Caki2 (cell line): Measurements from ENCODE around the gene ARID5B. TPM values are rescaled to one million over a fixed set of nuclear protein-coding genes. Genes with fewer than 3 reads are reported as not detected.
A peak's percentile ranks its signal among the peaks of the same experiment; 100 is the strongest.

Experiments
- DNase-seq: peaks from one replicate; pipeline ENCODE4 v3.0.0-alpha.2; 2015; ENCODE audit warnings: low read depth
- in situ Hi-C: cut with HindIII; loops from 2 replicates; pipeline ENCODE4 v1.10.0; 2016; ENCODE audit warnings: low sequenced_read_pairs, low pct_unique_long_range_greater_than_20kb, mixed read lengths
- total RNA-seq: library from RNA; depleted of rRNA; stranded (reverse); fragments of >200 nt; shearing (Covaris generic); gene quantifications from 2 replicates; pipeline ENCODE4 v1.2.3, GENCODE V29; 2014; ENCODE audit warnings: low replicate concordance

ARID5B gene
- total RNA-seq, 1 experiment from 2014 or later = 3.1 TPM

DNA sequence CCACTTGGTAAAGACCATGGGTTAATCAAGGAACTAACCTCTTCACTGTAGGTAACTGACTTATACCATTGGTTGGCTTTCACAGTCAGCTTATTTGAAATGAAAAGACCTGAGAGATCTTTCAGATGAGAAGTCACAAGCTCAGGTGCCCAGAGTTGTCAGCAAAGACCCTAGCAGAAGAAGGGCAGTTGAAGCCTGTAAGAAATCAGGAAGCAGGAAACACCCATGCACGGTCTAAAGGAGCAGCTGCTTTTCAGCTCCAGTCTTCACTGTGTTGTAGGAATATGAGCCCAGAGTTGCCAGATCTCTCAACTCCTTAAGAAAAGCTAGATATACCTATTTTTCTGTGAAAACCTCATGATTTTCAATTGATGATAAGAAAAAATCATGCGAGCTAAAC lies 130.0 kb downstream of the ARID5B start:
- DNase-seq = no peak
- in situ Hi-C loops = no loop called here

DNA sequence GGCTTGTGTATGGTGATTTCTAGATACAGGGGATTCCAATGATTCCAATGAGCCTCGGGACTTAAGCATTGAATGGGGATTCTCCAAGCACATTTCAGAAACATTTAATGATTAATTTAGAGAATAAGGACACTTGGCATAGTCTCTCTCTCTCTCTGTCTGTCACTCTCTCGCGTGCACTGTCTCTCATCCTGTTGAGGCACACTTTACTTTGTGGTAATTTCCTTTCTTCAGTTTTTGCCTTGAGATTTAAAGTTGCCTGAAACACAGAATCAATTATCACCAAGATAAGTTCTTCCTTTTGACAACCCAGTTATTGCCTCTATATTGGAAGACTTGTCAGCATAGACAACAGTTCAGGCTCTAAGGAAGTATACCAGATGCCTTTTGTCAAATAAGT lies 131.6 kb downstream of the ARID5B start:
- DNase-seq = no peak
- in situ Hi-C loops = no loop called here

DNA sequence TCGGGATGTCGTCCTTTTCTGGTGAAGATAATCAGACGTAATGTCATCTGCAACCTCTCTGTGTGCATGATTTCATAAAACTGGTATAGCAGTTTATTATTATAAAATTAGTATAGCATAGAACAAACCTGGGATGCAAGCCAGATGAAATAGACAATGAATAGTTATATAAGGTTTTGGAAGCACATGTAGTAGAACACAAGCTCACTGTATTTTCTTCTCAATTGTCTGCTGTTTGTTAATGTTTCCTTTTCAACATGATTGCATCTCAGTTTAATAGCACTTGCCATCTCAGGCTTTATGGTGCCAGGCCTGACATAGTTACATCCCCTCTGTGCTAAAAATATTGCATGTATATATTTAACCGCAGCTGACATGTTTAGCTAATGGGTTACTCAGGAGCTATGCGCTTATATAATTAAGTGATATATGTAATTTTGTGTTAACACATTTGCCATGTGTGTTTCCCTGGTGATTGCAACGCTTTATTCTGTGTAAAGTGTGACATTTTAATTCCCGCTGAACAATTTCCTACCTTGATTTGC lies 132.7 kb downstream of the ARID5B start:
- DNase-seq = no peak
- in situ Hi-C loops = no loop called here

DNA sequence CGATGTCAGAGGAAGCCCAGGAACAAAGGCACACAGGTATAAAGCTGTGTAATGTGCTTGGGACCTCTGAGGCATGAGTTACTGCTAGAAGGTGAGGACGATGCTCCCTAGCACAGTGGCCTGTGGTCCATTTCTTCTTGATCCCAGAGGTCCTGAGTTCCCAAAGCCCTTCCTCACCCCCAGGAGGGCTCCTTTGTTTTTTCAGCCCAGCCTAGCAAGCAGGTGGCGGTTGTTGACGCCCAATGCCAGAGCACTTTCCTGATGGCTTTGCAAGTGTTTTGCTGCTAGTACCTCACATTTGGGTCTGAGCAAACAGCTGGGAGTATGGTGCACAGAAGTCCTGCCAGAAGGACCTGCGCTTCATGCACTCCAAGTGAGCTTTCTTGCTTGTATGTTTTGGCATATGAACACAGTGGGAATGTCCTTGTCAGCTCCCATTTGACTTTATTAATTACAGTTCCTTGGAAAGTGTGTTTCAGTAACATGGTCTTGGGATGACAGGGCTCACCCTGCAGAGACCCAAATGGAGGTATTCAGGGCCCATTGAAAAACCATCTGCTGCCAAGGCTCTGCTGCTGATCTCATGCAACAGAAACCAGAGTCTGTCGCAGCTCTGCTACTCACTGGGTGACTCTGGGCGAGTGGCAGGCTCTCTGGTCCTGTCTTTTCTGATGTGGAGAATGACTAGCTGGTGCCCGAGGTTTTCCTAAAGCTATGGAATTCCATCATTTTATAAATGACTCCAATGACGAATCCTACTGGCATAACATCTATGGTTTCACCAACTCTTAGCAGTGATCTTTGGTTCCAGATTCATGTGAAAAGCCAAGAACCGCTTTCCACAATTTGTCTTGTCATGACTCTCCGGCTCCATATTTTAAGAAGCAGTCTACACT lies 134.9 kb downstream of the ARID5B start:
- in situ Hi-C loops = no loop called here
- no peak for DNase-seq

DNA sequence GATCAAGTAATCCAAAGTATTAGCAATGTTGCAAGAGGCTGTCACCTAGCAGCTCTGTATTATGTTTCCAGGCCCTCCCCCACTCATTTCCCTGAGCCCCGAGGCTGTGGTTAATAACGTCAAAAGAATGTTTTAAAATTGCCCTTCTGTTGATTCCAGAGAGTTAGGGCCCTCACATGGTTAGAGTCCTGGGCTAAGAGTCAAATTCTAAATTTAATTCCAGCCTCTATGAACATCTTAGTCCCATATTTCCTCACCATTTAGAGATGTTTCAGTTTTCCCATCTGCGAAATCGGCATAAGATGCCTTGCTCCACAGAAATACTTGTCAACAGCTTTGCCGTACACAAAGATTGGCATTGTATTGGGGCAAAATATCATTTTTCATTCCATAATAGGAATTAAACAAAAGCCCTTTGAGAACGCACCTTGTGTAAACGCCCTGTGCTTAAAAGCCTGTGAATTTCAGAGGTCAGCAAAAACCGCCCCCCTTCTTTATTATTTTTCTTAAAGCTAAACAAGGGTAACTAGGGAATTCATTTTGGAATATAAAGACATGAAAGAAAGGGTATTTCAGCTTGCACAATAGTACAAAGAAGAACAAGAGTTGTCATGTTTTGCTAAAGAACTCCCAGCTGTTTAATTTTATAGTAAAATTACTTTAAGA lies 135.8 kb downstream of the ARID5B start:
- in situ Hi-C loops = no loop called here
- no peak for DNase-seq

DNA sequence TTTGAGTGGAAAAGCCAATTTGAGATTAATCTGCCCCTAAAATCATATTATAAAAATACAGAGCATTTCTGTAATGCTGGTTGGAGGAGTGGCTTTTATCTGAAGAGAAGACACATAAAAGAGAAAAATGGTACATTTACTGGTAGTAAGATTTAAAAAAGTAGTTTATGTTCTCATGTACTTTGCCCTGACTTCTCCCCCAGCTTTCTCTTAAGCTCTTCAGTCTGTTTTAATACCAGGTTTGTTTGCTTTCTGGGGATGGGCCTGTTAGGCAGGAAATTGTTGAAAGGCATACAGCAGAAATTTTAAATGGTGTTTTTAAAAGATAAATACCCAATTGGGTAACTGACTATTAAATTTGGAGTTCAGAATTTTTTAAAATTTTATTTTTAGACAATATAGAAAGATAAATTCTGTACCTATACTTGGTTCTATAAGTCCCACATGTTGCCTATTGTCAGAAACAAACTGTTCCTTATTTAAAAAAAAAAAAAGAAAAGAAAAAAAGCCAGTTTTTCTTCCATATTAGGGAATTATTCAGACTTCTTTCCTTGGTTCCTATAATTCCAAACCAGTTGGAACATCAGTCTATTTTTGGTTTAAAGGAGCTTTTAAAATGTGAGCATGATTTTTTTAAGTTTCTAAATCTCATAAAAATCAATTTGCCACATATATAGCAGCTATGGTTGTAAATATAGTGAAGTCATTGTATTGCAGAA lies 136.6 kb downstream of the ARID5B start:
- no peak for DNase-seq
- in situ Hi-C loops = no loop called here

DNA sequence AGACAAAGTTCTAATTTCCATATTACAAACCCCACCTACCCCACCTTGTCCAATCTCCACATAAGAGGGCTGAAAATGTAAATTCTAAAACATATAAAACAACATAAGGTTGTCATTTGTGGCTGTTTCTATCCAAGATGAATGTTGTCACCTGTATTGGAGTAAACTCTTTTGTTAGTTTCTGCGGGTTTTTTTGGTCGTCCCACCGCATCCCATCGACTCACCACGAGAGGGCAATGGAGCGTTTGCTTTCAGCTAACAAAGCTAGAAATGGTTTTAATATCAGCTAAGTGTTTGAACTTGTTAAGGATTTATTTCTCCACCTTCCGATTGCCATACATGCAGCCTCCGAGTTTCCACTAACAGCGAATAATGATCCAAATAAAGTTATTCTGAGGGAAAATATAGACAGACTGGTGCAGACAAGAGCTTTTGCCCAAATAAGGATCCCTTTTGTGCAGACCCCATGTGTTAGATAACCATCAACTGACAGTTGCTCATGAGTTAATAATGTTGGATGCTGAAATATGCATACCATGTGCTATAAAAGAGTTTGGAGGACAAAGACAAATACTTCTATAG lies 137.2 kb downstream of the ARID5B start:
- in situ Hi-C loops = no loop called here

DNA sequence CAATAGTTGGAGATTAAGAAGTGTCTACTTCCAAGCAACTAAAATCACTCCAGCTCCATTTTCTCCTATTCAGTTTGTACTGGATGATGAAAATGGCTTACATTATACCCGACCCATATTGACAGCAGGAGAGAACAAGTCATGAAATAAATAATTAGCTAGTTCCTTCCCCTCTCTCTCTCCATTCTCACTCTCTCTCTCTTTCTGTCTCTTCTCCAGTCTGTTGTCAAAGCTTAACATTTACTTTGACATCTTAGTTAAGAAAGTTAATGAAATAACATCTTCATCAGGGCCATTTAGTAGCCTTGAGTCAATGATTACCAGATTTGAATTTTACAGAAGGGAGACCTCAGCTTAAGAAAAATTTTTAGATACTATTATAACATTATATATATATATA lies 138.5 kb downstream of the ARID5B start:
- in situ Hi-C loops = no loop called here
- DNase-seq = no peak

More for the DNA sequence above, 137.2 kb downstream of the ARID5B start:
- DNase-seq = peak; percentile 62

DNA sequence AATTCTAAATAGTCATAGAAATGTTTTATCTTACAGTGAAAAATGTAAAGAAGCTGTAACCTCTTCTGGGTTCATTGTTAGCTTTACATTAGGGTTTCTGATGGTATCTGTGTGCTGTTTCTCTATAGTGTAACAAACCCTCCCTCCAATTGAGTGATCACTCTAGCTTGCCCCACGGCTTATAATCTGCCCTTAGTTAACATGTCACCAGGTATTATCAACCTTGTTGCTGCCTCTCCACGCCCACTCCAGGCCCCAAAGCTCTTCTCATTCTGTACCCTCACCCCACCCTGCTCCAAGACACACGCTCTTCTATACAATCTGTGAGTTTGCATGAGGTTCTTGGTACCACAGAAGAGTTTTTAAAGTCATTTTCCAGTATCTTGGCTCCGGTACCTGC lies 139.4 kb downstream of the ARID5B start:
- in situ Hi-C loops = no loop called here
- DNase-seq = no peak

DNA sequence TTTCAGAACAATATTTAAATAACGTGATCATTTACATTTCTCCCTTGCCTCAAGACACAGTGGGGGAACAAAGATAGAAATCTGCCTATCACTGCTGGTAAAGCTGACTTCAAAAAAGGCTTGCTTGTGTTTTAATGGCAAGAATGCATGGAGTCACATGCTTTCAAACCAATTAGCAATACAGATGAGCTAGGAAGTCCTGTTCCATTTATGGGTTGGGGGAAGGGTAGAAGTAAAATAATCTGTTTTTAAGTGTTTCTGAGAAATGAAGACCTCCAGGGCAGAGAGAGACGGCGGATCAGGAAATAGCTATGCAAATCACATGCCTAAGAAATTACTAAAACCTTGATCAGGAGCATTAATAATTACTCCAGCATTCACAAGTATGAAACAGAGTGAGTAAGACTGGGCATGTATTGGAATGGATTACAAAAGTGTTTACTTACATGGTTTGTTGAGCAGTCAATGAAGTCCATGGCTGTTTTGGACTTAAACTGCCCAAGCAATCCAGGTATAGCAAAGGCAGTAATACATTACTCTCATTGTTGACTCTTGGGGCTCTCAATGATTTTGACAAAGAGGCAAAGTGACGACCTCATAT lies 142.0 kb downstream of the ARID5B start:
- in situ Hi-C loops = no loop called here

DNA sequence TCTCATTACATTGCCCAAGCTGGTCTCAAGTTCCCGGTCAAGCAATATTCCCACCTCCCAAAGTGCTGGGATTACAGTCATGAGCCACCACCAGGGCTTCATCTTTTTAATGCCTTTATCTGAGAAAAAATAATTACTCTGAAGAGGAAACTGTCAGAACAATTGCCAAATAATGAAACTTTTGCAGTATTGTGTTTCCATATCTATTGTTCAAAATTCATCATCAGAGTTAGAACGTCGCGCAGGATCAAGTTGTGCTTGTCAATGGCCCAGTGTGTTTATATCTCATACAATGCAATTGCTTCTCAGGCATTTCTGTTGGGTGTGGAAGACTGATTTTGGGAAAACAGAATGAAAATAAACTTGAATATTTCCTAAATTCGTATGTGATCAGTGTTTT lies 143.1 kb downstream of the ARID5B start:
- no peak for DNase-seq
- in situ Hi-C loops = no loop called here

More for the DNA sequence above, 142.0 kb downstream of the ARID5B start:
- DNase-seq = peak; percentile 79

DNA sequence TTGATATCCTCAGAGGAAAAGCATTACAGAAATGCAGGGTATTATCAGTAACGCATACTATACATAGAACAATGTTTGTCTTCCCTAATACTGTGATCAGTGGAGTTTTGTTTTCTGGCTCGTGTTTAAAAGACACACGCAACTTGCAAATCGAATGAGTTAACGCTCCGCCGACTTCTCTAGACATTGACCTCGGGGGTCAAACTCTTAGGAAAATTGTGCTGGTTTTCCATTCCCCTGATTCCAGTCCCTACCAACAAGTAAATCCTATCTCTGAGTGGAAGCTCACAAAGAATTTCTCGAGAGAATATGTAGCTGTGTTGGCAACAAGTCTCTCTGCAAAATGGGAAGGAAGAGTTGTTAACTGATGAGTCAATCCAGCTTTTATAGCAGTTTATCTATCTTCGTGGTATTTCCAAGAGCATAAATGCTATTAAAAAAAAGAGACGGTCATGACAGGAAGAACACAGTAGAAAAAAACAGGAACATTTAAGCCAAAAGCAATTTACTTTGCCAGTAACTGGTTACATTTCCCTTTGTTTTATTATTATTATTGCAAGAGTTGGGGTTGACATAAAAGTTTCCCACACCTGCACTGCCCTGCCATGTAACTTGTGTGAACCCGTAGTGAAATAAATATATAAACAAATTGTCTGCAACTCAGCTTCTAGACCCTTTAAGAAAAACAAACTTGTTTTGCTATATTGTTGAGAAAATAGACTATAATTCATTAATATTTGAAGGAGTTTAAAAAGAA lies 144.4 kb downstream of the ARID5B start:
- DNase-seq = peak; percentile 87
- in situ Hi-C loops = no loop called here

DNA sequence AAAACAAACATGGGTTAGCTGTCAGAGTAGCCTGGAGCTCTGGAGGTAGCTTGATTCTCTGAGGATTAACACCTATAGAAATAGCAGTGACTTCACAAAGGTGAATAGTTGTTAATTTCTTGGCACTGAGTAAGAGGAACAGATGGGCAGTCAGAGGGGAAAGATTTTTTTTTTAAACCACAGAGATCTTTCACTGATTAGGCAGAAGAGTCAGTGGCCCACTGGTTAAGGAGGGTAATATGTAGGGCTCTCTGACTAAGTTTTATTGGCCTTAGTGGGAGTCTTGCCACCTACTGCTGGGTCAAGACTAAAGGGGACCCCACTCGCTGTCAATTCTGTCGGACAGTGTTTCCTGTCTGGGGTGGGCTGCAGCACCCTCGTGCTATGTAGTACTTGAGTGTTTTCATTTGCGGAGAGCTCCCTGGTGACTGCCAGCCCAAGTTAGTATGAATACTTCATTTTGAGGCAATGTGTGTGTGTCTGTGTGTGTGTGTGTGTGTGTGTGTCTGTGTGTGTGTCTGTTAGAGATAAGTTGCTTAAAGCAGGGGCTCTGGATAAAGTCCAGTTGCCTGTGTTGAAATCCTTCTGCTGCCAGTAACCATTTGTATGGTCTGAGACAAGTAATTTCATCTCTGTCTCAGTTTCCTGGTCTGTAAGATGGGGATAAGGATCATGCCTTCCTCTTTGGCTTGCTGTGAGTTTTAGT lies 145.2 kb downstream of the ARID5B start:
- in situ Hi-C loops = no loop called here
- peak; percentile 77 for DNase-seq

DNA sequence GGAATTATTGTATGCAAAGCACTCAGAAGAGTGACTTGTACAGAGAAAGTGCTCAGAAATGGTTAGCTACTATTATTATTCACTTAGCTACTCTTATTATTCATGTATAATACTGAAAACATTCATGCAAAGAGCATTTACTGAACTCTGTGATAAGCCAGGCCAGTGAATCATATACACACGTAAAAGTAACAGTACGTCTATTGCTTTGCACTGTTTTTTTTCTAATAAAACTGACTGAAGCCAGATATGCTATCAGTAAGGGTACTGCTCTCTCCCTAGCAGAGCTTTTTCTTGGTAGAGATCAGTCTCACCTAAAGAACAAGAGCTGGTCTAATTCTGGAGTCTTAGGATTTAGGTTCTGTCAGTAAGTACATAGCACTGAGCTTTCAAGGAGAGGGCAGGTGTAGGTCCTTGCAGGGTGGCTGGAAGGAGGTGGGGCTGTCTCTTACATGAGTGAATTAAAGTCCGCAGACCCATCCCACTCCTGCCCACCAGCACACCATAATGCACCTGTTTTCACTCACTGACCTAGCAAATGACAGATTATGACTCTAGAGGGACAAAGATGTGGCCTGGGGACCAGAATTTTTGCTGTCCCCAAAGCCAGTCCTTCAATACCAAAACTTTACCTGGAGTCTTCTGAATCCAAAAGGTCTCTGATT lies 145.9 kb downstream of the ARID5B start:
- in situ Hi-C loops = no loop called here
- DNase-seq = no peak

DNA sequence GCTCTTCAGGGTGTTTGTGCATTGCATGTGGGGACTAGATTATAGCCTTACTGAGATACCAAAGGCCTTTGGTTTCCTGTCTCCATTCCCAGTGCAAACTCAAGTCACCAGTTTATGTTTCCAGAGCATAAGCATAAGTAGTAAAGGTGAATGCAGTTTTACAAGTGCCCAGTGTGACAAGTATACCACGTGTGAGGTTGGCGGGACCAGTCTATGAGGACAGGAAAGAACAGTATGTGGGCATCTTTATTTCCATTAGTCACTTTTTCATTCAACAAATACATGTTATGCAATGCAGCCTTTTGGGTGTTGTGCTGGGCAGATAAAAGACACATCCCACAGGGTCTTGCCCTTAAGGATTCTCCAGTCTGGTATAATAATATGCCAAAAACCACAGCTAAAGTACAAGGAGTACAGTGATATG lies 146.5 kb downstream of the ARID5B start:
- DNase-seq = no peak
- in situ Hi-C loops = no loop called here

DNA sequence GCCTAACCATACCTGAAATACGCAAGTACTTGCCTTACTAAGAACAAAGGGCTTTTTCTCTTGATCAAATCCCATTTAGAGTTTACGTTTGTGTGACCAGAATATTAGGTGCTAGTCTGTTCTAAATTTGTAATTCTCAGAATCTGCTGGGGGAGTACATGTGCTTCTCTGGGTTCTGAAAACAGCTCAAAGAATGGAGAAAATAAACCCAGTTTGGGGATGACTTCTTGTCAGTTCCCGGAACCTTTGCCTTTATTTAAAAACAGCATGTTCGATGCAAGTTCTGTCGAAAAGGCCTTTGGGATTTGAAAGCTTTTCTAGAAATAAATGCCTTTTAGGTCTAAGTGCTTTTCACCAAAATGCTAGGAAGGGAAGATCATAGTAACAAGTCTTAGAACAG lies 147.0 kb downstream of the ARID5B start:
- in situ Hi-C loops = no loop called here
- DNase-seq = no peak
